K562 (cell line): Measurements from ENCODE around the gene CHRNA3. TPM values are rescaled to one million over a fixed set of nuclear protein-coding genes. Genes with fewer than 3 reads are reported as not detected.

Experiments
- ATAC-seq: fragments of 200-7000 bp; cut with Tn5 transposase; 3 replicates; pipeline ENCODE4 v1.9.1; 2020; ENCODE audit warnings: moderate library complexity
- BruUV-seq: library from RNA; stranded (reverse); fragments of 400-500 nt; replicated peaks from 2 replicates; lab custom pipeline; 2021; lab: Mats Ljungman, UMichigan
- CTCF ChIA-PET: fragments of 300-600 bp; formaldehyde crosslinking; extraction: SDS; loops from one replicate; lab custom pipeline; 2021; ENCODE audit warnings: low intra/inter-chr PET ratio; lab: Yijun Ruan, JAX
- POLR2A ChIA-PET: fragments of 300-600, 350-650 bp; sonication (Branson Sonifier 250); formaldehyde crosslinking; extraction: SDS; loops from one replicate; lab custom pipeline; 2021; ENCODE audit warnings: antibody characterized with exemption, inconsistent platforms; lab: Yijun Ruan, JAX
- DNase-seq, 4 experiments: peaks; one replicate each; pipeline versions ENCODE4 v3.0.0 to v3.0.0-alpha.2; 2011 to 2018; ENCODE audit warnings: low spot score in 3 of 4, mixed read lengths in 3 of 4; ENCODE audit errors: extremely low read depth in 1 of 4
- FAIRE-seq: peaks from 2 replicates; lab custom pipeline; 2011; peaks lifted over from hg19 to GRCh38; lab: Jason Lieb, UNC
- H2AFZ ChIP-seq: 2 replicates; pipeline ENCODE4 v1.6.0; 2011; ENCODE audit warnings: low read depth, low read length, control low read depth, inconsistent platforms
- H3K27ac ChIP-seq: fragments of 200-600 bp; 3 replicates; pipeline ENCODE4 v1.8.0; 2011; ENCODE audit warnings: low read depth, mild to moderate bottlenecking, control low read depth, inconsistent platforms, low read length, moderate library complexity, mixed read lengths; ENCODE audit errors: extremely low read depth
- H3K27me3 ChIP-seq, 2 experiments: fragments of 300-600 bp in 1 of 2; 2 replicates in 1 of 2; 3 replicates in 1 of 2; pipeline versions ENCODE4 v1.6.0 to v1.8.0; 2011; ENCODE audit warnings: inconsistent platforms in 2 of 2, low read length in 2 of 2, mild to moderate bottlenecking in 1 of 2, mixed read lengths in 1 of 2, moderate library complexity in 1 of 2; ENCODE audit not compliant: control insufficient read depth in 2 of 2, insufficient read depth in 2 of 2
- H3K36me3 ChIP-seq: fragments of 300-600 bp; 3 replicates; pipeline ENCODE4 v1.8.0; 2011; ENCODE audit warnings: mild to moderate bottlenecking, low read length, inconsistent platforms; ENCODE audit not compliant: control insufficient read depth, insufficient read depth
- H3K4me1 ChIP-seq, 2 experiments: fragments of 200-600 bp in 1 of 2; replicated peaks in 1 of 2; 2 replicates in 1 of 2; 3 replicates in 1 of 2; pipeline versions ENCODE4 v1.5.1 to v1.8.0; 2011; ENCODE audit warnings: inconsistent platforms in 2 of 2, low read length in 2 of 2, mild to moderate bottlenecking in 1 of 2, mixed read lengths in 1 of 2, moderate library complexity in 1 of 2; ENCODE audit not compliant: control insufficient read depth in 2 of 2, insufficient read depth in 2 of 2
- H3K4me2 ChIP-seq: 2 replicates; pipeline ENCODE4 v1.6.1; 2011; ENCODE audit warnings: low read length, control low read depth, inconsistent platforms, mixed read lengths; ENCODE audit not compliant: insufficient read depth
- H3K4me3 ChIP-seq: fragments of 200-600 bp; sonication (generic), shearing (Covaris generic); 2 replicates; pipeline ENCODE4 v1.5.1; 2016; ENCODE audit warnings: control low read depth, inconsistent platforms
- H3K79me2 ChIP-seq: fragments of 200-600 bp; 3 replicates; pipeline ENCODE4 v1.8.0; 2011; ENCODE audit warnings: low read length, inconsistent platforms; ENCODE audit not compliant: control insufficient read depth, insufficient read depth
- H3K9ac ChIP-seq, 2 experiments: 2 replicates each; pipeline versions ENCODE4 v1.6.0 to v1.6.1; 2011; ENCODE audit warnings: low read depth in 2 of 2, low read length in 2 of 2, control low read depth in 1 of 2, inconsistent platforms in 1 of 2, mild to moderate bottlenecking in 1 of 2, mixed read lengths in 1 of 2; ENCODE audit not compliant: insufficient read depth in 1 of 2
- H3K9me1 ChIP-seq: one replicate; pipeline ENCODE4 v1.6.0; 2011; ENCODE audit warnings: inconsistent platforms, mild to moderate bottlenecking, low read length, moderate library complexity; ENCODE audit not compliant: control insufficient read depth, insufficient read depth
- H3K9me3 ChIP-seq: replicated peaks from 2 replicates; pipeline ENCODE4 v1.5.1; 2011; ENCODE audit warnings: low read depth, low read length, inconsistent platforms; ENCODE audit not compliant: control insufficient read depth, insufficient read depth
- H4K20me1 ChIP-seq: replicated peaks from 2 replicates; pipeline ENCODE4 v1.6.1; 2011; ENCODE audit warnings: low read length, inconsistent platforms, mixed read lengths; ENCODE audit not compliant: control insufficient read depth, insufficient read depth
- ZFP1 ChIP-seq: fragments of 450-650 bp; formaldehyde crosslinking; IDR thresholded peaks from 2 replicates; pipeline ENCODE4 v1.4.0; 2020; ENCODE audit warnings: mild to moderate bottlenecking, mixed read lengths
- WGBS: fragments of 100-300 bp; shearing (Covaris generic); methylation state at CpG from one replicate; pipeline ENCODE4 v1.1.6; 2016; ENCODE audit warnings: low coverage, mixed read lengths; ENCODE audit not compliant: insufficient coverage; ENCODE audit errors: missing lambda C conversion rate; 5-methylcytosine and 5-hydroxymethylcytosine counted together
- in situ Hi-C: fragments of 300-500 bp; cut with MboI; formaldehyde crosslinking; loops from 4 replicates; pipeline ENCODE4 v1.15.0; 2018; ENCODE audit warnings: inconsistent platforms, mixed read lengths
- intact Hi-C: fragments of 100-400 bp; cut with micrococcal nuclease; formaldehyde crosslinking; loops from 2 replicates; pipeline ENCODE4 v1.14.2; 2022
- polyA plus RNA-seq, 8 experiments: library from polyadenylated mRNA; depleted of rRNA in 4 of 8; stranded (reverse) in 5 of 8; unstranded in 3 of 8; fragments of >200 nt; fragmentation: Nextera tagmentation in 2 of 8; fragmentation: Illumina TruSeq in 1 of 8; extraction: Ambion mirVana in 2 of 8; extraction: Trizol in 1 of 8; gene quantifications; 2 replicates each; pipeline versions ENCODE4 v1.2.1 to v1.2.3, GENCODE V29; 2011 to 2014; ENCODE audit warnings: inconsistent platforms in 1 of 8, missing spikeins in 1 of 8
- total RNA-seq, 7 experiments: library from RNA; depleted of rRNA in 6 of 7; stranded (reverse); fragments of >200 nt in 6 of 7; fragmentation: Illumina TruSeq in 2 of 7; extraction: Trizol in 2 of 7; gene quantifications; 2 replicates each; pipeline versions ENCODE4 v1.2.1 to v1.2.3, GENCODE V29; 2011 to 2021; ENCODE audit warnings: low replicate concordance in 1 of 7
- TF ChIP-seq, protein P1 (sequence below): sonication (generic); formaldehyde crosslinking; IDR thresholded peaks from 2 replicates; pipeline ENCODE4 v1.8.0; 2023; ENCODE audit warnings: mild to moderate bottlenecking, missing genetic modification reagents
- TF ChIP-seq, protein P2 (sequence below): fragments of 450-650 bp; formaldehyde crosslinking; IDR thresholded peaks from 2 replicates; pipeline ENCODE4 v1.4.0; 2022; ENCODE audit warnings: missing genetic modification characterization

The CHRNA3 gene
- total and polyA plus RNA-seq, 9 of the 15 experiments (the other 6 are each of a cell fraction or from before 2014, with no cell fraction given) = 0.01 TPM; not detected in 8

DNA sequence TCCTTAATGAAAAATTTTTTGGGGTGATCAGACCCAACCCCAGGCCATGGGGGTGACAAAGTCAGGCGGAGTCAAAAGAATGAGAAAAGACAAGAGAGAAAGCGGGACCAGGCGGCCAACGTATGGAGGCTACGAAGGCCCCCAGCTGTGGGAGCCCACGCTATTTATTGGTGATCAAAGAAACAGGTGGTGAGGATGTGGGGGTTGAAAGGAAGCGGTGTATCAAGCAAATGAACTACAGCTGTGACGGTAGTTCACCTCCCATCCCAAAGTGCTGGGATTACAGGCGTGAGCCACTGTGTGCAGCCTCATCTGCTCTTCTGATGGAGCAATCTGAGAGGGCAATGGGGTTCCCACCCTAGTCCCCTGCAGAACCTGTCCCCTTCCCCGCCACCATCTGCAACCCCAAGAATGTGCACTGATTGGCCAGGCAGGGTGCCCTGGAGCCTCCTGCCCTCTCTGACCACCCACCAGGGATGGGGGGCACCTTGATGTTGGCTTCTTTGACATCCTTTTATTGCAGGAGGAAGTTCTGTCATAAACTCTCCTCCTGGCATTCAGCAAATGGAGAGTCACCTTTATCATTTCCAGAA lies 1.1 kb upstream of the CHRNA3 start:
- BruUV-seq = no TSS peak
- no peak for DNase-seq
- no peak overlapping the region for H3K27ac ChIP-seq
- intact Hi-C loops (no loop called here), in situ Hi-C loops (no loop called here)
- FAIRE-seq = no peak
- no peak overlapping the region for H3K4me2 ChIP-seq
- no peaks in the 10 kb centered on the region; the same call in none of the 2 replicates for H4K20me1 ChIP-seq
- peaks cover 0 to 12% of the 10 kb centered on the region in 2 experiments; a peak in 1 of 5 replicates for H3K4me1 ChIP-seq
- H3K9me3 ChIP-seq = no peaks in the 10 kb centered on the region
- ATAC-seq = no peak
- H2AFZ ChIP-seq = no peak overlapping the region
- H3K4me3 ChIP-seq = no peak overlapping the region
- 13% methylated on average over 9 of the region's 10 CpGs for WGBS
- peaks cover 34 to 64% of the 10 kb centered on the region in 2 experiments for H3K27me3 ChIP-seq
- ChIA-PET CTCF (no interaction called here), POLR2A (interaction anchor here (0.8 kb wide), 1 partner anchor 20 kb away, joined by 3 read pairs; no protein-coding TSS in a partner anchor)
- TF ChIP-seq, protein P1, sequence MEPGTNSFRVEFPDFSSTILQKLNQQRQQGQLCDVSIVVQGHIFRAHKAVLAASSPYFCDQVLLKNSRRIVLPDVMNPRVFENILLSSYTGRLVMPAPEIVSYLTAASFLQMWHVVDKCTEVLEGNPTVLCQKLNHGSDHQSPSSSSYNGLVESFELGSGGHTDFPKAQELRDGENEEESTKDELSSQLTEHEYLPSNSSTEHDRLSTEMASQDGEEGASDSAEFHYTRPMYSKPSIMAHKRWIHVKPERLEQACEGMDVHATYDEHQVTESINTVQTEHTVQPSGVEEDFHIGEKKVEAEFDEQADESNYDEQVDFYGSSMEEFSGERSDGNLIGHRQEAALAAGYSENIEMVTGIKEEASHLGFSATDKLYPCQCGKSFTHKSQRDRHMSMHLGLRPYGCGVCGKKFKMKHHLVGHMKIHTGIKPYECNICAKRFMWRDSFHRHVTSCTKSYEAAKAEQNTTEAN (CRISPR knock-in tag) = no peak
- TF ChIP-seq, protein P2, sequence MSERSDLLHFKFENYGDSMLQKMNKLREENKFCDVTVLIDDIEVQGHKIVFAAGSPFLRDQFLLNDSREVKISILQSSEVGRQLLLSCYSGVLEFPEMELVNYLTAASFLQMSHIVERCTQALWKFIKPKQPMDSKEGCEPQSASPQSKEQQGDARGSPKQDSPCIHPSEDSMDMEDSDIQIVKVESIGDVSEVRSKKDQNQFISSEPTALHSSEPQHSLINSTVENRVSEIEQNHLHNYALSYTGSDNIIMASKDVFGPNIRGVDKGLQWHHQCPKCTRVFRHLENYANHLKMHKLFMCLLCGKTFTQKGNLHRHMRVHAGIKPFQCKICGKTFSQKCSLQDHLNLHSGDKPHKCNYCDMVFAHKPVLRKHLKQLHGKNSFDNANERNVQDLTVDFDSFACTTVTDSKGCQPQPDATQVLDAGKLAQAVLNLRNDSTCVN (CRISPR knock-in tag) = no peak
- no peak for TF ChIP-seq ZFP1 (CRISPR knock-in tag)
- H3K9me1 ChIP-seq = no peaks in the 10 kb centered on the region
- no peaks in the 10 kb centered on the region for H3K36me3 ChIP-seq
- no peaks in the 10 kb centered on the region for H3K79me2 ChIP-seq
- H3K9ac ChIP-seq = no peak overlapping the region
